ENCODE results near the gene NPC1.
"Not testable (repeated sequence)": the region's sequence is repeated elsewhere in the genome, so short reads cannot be mapped to it uniquely, and the experiment has no call there.

Gene NPC1

GRCh38 chr18:23586249-23587196 is at the start of gene NPC1:
TSS of gene NPC1 (minus strand) at chr18:23586506. CDS start at chr18:23586343, 163 bp downstream.
- peak; percentile 81 to 86 (median 84) for DNase-seq (ENCODE audit: low read depth in 4 of 4, low spot score in 1 of 4)

DNA sequence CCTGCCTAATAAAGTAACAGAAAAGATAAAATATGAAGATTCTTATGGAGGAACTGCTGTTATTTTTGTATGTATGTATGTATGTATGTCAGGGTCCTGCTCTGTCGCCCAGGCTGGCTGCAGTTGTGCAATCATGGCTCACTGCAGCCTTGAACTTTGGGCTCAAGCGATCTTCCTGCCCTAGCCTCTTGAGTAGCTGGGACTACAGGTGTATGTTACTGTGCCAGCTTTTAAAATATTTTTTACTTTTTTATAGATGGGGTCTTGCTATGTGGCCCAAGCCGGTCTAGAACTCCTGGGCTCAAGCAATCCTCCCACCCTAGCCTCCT is 49.7 kb upstream of the NPC1 start:
- DNase-seq (ENCODE audit: low read depth in 4 of 4, low spot score in 1 of 4), result no peak

DNA sequence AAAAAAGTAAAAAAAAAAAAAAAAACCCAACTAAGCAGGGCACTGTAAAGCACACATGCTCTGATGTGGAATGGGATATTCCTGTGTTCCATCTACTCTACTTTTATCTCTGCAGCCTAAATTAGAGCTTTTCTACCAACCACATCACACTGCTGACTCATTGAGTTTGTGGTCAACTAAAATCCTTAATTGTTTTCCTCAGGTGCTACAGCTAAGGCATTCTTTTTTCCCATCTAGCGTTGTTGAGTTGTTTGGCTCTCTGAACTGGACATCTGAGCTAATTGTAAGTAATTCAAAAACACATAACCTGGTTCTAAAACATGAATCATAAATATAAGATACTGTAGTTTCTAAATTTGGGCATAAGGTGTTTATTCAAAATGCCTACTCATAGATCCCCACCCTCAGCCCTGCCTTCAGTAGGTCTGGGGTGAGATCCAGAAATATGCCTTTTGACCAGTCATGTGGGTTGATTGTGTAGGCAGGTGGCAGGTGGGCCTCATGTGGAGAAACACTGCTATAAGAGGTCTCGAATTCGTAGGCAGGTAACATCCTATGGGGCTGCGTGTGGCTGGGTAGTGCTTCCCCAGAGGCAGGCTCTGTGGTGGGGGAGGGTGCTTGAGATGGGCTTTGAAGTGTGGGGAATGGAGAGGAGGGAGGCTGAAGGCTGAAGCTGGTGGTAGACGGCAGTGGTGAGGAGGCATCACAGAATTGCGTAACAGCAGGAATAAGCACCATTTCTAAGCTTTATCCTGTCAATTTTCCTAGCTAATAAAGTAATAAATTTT is 49.2 kb upstream of the NPC1 start:
- DNase-seq (ENCODE audit: low read depth in 4 of 4, low spot score in 1 of 4), result no peak

DNA sequence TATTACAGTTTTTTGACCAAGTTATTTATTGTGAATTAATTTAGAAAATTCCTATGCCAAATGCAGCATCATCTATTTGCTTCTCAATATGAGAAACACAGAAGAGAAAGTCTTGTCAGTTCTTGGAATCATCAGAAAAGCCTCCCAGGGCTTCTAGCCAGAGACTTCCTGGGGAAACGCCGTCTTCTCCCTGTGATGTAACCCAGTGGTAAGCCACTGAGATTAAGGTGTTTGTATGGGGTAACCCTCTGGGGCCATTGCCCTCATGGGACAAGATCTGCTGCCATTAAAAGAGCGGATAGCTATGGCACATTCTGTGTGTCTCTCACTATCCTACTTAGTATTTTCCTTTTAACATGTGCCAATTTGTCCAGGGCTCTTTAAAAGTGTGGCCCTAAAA is 48.4 kb upstream of the NPC1 start:
- DNase-seq (ENCODE audit: low read depth in 4 of 4, low spot score in 1 of 4), result no peak

DNA sequence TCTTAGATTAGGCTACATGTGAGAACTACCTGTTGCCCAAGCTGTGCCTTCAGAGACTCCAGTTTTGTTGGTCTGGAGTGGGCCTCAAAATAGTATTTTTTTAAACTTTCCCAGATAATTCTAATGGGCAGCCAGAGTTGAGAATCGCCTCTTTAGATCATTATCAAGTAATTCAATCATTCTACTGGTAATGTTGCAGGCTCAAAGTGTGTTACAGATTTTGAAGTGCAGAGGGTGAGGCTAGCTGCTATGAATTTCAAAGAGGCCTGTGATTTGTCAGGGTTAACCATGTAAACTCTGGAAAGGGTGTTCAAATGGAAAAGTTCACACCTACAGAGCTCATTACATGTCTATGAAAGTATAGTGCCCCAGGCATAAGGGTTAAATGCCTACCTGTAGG is 46.3 kb upstream of the NPC1 start:
- no peak for DNase-seq (ENCODE audit: low read depth in 4 of 4, low spot score in 1 of 4)

GRCh38 chr18:23631746-23632145 is 45.4 kb upstream of the NPC1 start:
- no peak for DNase-seq (ENCODE audit: low read depth in 4 of 4, low spot score in 1 of 4)

DNA sequence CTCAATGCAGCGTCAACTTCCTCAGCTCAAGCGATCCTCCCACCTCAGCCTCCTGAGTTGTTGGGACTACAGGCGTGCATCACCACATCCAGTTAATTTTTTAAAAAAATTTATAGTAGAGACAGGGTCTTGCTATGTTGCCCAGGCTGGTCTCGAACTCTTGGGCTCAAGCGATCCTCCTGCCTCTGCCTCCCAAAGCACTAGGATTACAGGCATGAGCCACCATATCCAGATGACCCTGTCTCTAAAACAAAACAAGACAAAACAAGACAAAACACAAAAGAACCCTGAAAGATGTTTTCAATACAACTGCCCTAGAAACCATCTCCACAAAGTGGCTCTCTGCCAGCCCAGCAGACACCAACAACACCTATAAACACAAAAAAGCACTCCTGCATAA is 45.0 kb upstream of the NPC1 start:
- no peak for DNase-seq (ENCODE audit: low read depth in 4 of 4, low spot score in 1 of 4)

DNA sequence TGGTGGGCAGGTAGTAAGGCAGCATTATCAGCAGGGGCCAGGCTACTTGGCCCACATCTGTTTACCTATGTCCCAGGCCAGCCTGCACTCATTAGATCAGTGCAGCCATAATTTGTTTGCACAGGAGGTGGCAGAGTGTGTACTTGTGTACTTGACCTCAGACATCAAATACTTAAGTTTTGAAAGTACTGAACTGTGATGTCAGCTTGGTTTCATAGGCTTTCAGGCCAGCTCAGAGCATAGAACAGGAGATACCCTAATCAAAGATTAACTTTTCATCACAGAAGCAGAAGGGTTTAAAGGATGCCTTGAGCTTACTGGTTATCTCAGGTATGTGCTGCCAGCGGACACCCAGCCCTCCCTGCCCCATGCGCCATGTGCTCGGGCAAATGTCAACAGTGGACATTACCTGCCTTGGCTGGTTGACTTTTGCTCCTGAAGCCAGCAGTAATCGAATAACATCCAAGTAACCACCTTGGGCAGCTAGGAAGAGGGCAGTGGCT is 43.2 kb upstream of the NPC1 start:
- no peak for DNase-seq (ENCODE audit: low read depth in 4 of 4, low spot score in 1 of 4)

- no peak for DNase-seq (ENCODE audit: low read depth in 4 of 4, low spot score in 1 of 4)
Observed at GRCh38 chr18:23627970-23628369, 41.7 kb upstream of the NPC1 start.

DNA sequence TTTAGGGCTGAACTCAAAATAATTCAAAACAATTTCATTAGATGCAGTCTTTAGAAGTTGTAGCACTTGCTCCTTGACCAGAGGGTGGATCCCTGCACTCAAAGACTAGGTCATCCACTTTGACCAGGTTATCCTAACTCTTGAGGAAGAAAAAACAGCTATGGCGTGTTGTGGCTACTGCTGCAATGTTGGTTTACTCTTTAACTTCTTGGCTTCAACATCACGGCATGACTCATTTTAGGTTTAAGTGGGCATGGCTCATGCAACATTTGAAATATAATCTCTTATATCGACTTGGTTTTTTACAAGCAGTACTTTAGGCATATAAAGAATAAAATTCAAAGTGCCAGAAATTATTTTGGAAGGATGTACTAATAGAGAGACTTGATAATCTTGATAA is 41.0 kb upstream of the NPC1 start:
- DNase-seq (ENCODE audit: low read depth in 4 of 4, low spot score in 1 of 4), result no peak

DNA sequence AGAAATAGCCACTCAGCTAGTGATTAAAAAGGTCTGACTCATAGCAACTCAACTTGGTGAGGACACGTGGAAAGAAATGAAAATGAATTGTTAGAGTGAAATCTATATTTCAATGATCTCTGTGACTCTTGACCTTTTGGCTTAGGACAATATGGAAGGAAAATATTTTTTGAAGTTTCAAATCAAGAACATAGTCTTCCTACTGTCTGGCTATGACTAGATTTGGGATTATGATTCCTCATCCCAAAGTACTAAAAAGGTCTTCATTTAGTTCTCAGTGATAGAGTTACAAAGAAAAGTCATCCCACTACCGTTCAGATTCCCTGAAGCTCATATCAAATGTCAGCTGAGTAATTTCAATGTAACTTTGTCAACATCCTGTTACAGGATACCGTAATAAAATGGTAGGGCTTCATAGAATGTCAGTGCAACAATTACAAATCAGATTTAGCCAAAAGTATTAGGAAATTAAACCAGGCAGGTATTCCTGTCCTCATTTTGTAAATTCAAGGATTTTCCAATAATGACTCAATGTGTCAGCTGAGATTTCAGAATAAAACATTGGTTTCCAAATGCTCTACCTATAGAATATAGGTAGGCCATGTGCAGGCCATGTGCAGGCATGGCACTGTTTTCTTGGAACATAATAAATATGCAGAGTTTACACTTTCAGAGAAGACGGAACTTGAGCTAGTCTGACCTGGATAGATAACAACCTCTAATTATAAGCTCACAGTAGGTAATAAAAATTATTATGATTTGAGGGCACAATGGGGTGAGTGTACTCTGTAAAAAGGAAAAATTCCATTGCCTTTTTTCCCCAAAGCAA is 40.4 kb upstream of the NPC1 start:
- DNase-seq (ENCODE audit: low read depth in 4 of 4, low spot score in 1 of 4), result no peak

- DNase-seq (ENCODE audit: low read depth in 4 of 4, low spot score in 1 of 4), result no peak
Observed at GRCh38 chr18:23623040-23623439, 36.7 kb upstream of the NPC1 start.

GRCh38 chr18:23619388-23619881 is 33.1 kb upstream of the NPC1 start:
- no peak for DNase-seq (ENCODE audit: low read depth in 4 of 4, low spot score in 1 of 4)

DNA sequence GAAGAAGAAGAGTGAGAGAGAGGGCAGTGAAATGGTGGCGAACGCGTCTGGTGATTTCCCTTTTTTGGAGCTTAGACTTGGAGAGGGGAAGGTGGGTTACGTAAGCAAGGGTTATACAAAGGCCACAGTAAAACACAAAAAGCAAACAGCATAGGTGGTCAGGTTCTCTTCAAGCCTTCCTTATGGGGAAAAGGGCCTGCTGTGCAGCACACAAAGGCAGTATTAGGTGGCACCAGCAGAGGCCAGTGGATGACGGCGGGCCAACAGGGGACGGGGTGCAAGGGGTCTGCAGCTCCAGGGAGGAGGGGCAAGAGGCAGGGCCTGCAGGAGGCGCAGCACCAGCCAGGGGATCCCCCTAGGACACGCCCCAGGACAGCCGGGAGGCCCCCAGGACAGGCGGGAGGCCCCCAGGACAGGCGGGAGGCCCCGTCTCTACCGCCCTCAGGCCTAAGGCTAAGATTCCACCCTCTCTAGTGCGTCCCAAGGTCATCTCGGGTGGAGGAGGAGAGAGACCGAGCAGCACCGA is 32.6 kb upstream of the NPC1 start:
- DNase-seq (ENCODE audit: low read depth in 4 of 4, low spot score in 1 of 4), result no peak

DNA sequence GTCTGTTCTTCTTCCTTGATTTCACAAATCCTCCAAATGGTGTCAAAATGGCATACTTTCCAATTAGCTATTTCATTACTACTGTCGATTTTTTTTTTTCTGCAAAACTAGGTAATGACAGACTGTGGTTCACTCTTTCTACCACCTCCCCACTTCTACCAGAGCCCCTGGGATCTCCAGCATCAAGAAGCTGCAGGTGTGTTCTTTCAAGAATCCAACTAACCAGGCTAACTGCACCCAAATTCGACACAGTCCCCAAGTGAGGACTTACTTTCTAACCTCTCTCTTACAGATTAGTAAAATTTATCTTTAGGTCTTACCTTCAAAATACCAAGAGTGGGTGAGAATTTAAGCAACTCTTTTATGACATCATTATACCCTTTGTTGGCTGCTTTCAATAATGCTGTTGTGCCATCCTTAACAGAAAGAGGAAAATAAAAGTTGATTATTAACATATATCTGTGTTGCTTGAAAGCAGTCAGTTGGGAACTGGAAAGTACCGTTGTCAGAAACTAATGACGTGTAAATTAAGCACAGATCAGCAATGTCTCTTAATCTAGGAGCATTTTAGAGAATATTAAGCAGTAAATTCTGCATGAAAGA is 31.2 kb upstream of the NPC1 start:
- DNase-seq (ENCODE audit: low read depth in 4 of 4, low spot score in 1 of 4), result no peak

- DNase-seq (ENCODE audit: low read depth in 4 of 4, low spot score in 1 of 4), result no peak
Observed at GRCh38 chr18:23616258-23616657, 30.0 kb upstream of the NPC1 start.

DNA sequence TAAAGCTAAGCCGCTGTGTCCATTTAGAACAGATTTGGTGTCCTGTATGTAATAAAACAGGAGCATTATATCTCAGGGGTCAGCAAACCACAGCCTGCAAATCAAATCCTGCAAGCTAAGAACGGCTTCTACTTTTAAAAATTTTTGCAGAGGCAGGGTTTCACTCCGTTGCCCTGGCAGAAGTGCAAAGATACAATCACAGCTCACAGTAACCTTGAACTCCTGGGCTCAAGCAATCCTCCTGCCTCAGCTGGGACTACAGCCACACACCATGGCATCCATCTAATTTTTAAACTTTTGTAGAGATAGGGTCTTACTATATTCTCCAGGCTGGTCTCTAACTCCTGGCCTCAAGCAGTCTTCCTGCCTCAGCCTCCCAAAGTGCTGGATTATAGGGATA is 28.6 kb upstream of the NPC1 start:
- DNase-seq (ENCODE audit: low read depth in 4 of 4, low spot score in 1 of 4), result no peak

DNA sequence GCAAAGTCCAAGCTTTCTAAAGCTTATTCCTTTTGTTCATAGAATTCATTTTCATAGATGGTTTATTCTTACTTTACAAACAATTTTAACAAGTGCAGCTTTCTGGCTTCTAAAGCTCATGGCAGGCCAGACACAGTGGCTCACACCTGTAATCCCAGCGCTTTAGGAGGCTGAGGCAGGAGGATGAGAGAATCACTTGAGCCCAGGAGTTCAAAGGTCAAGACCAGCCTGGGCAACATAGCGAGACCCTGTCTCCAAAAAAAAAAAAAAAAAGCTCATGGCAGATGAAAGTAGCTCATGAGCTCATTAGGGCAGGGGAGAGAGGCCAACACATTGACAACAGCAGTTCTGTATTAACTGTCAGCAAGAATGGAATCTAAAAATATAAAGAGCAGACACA is 28.1 kb upstream of the NPC1 start:
- no peak for DNase-seq (ENCODE audit: low read depth in 4 of 4, low spot score in 1 of 4)

GRCh38 chr18:23613091-23613475 is 26.8 kb upstream of the NPC1 start:
- DNase-seq (ENCODE audit: low read depth in 4 of 4, low spot score in 1 of 4), result not testable (repeated sequence)

DNA sequence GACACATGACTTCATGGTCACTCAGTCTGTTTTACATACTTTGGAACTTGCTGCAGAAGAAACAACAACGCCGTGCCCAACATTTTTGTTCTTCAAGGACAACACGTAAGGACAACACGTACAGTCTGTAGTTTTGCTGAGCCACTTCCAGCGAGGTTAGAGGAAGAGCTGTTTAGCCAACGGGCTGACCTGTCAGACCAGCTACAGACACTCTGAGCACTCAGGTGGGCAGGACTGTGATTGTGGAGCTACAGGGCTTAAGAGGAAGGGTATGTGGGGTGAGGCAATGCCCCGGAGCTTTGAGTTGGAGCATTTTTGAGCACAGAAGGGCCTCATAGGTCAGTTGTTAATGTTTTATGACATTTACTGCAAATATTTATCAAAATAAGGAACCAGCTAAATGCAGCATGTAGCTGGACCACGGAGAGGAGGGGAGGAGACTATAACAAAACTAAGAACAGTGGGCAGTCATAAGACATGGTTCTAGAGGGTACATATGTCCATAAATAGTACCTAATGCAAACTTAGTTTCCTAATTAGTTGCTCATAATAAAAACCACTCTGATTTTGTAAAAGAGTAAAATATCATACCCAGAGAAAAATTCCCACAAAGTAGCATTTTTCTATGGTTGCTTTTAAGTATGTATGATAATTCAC is 26.3 kb upstream of the NPC1 start:
- DNase-seq (ENCODE audit: low read depth in 4 of 4, low spot score in 1 of 4), result no peak
